GM23248 (cell line): ENCODE measurements around the gene RBPJ.

Source experiments
- EZH2 ChIP-seq: fragments of 200-600 bp; sonication (generic); IDR thresholded peaks from 2 replicates; pipeline ENCODE4 v1.6.1; 2018; ENCODE audit warnings: antibody characterized with exemption, mild to moderate bottlenecking; ENCODE audit not compliant: insufficient read depth, poor library complexity, severe bottlenecking
- EZH2phosphoT487 ChIP-seq: fragments of 200-600 bp; sonication (generic); IDR thresholded peaks from 2 replicates; pipeline ENCODE4 v1.6.1; 2018; ENCODE audit warnings: antibody characterized with exemption, moderate library complexity, mild to moderate bottlenecking, low read depth; ENCODE audit not compliant: insufficient read depth

DNA sequence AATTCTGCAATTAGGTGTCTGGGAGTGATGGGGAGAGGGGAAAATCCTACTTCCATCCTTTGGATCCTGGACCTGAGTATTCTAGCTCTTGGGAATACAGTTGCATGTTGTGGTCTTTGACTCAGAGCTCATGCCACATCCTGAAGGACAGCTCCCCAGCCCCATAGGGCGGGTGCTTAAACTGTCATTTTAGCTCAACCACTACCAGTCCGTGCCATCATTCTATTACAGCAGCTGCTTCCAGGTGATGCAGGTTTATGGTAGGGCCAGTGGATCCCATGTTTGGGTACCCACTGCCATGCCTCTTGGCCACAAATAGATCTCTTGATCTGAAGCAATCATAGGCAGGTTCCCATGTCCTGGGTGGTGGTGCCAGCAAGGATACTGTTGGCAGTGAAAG, 134.8 kb downstream of the RBPJ start:
- TF ChIP-seq EZH2 = no peak
- no peak for TF ChIP-seq EZH2phosphoT487
